CD14-positive monocyte (primary cell): Measurements from ENCODE around the gene MARCHF5. TPM values are rescaled to one million over a fixed set of nuclear protein-coding genes. Genes with fewer than 3 reads are reported as not detected.
A peak's percentile ranks its signal among the peaks of the same experiment; 100 is the strongest.

Experiments
- DNase-seq, 3 donors: peaks; one replicate each; pipeline ENCODE4 v3.0.0-alpha.2; 2011 to 2022
- H2AFZ ChIP-seq: 2 replicates; pipeline ENCODE4 v1.6.0; 2012; ENCODE audit warnings: mild to moderate bottlenecking, low read depth, low read length, inconsistent platforms; ENCODE audit not compliant: insufficient read depth, poor library complexity, severe bottlenecking
- H3K27ac ChIP-seq, 2 donors: 1 replicate in 1 of 2; 2 replicates in 1 of 2; pipeline ENCODE4 v1.5.1; 2012 to 2013; ENCODE audit warnings: low read length in 2 of 2, control low read depth in 1 of 2, inconsistent platforms in 1 of 2, low read depth in 1 of 2, mild to moderate bottlenecking in 1 of 2
- H3K27me3 ChIP-seq, 2 donors: one replicate each; pipeline versions ENCODE4 v1.6.0 to v1.6.1; 2011 to 2013; ENCODE audit warnings: low read length in 2 of 2; ENCODE audit not compliant: control insufficient read depth in 2 of 2, insufficient read depth in 2 of 2
- H3K36me3 ChIP-seq, 2 donors: replicated peaks in 1 of 2; 1 replicate in 1 of 2; 2 replicates in 1 of 2; pipeline versions ENCODE4 v1.5.1 to v1.6.1; 2012 to 2013; ENCODE audit warnings: low read length in 2 of 2, control low read depth in 1 of 2, inconsistent platforms in 1 of 2, mild to moderate bottlenecking in 1 of 2; ENCODE audit not compliant: insufficient read depth in 2 of 2, control insufficient read depth in 1 of 2
- H3K4me1 ChIP-seq, 2 donors: 1 replicate in 1 of 2; 2 replicates in 1 of 2; pipeline versions ENCODE4 v1.5.1 to v1.6.1; 2012 to 2013; ENCODE audit warnings: low read length in 2 of 2, control low read depth in 1 of 2, inconsistent platforms in 1 of 2, mild to moderate bottlenecking in 1 of 2, moderate library complexity in 1 of 2; ENCODE audit not compliant: insufficient read depth in 2 of 2, control insufficient read depth in 1 of 2
- H3K4me2 ChIP-seq: replicated peaks from 2 replicates; pipeline ENCODE3; 2012; ENCODE audit warnings: low read length, moderate library complexity, mild to moderate bottlenecking; ENCODE audit not compliant: poor library complexity, severe bottlenecking; ENCODE audit errors: extremely low read depth
- H3K4me3 ChIP-seq, 3 experiments: fragments of 200-600 bp in 1 of 3; sonication (generic) in 1 of 3; replicated peaks in 1 of 3; 1 replicate in 2 of 3; 2 replicates in 1 of 3; pipeline ENCODE4 v1.5.1; 2011 to 2013; ENCODE audit warnings: low read length in 3 of 3, mild to moderate bottlenecking in 3 of 3, control low read depth in 2 of 3, low read depth in 2 of 3, inconsistent platforms in 1 of 3, moderate library complexity in 1 of 3
- H3K79me2 ChIP-seq: 2 replicates; pipeline ENCODE4 v1.6.0; 2012; ENCODE audit warnings: mild to moderate bottlenecking, control low read depth, inconsistent platforms, low read length, moderate library complexity; ENCODE audit not compliant: insufficient read depth
- H3K9ac ChIP-seq: 2 replicates; pipeline ENCODE4 v1.6.0; 2017; ENCODE audit warnings: low read length, mild to moderate bottlenecking; ENCODE audit not compliant: insufficient read depth, poor library complexity, severe bottlenecking
- H3K9me3 ChIP-seq, 2 donors: replicated peaks in 1 of 2; 1 replicate in 1 of 2; 2 replicates in 1 of 2; pipeline versions ENCODE4 v1.5.1 to v1.6.1; 2012 to 2013; ENCODE audit warnings: low read length in 2 of 2, control low read depth in 1 of 2; ENCODE audit not compliant: control insufficient read depth in 1 of 2, insufficient read depth in 1 of 2
- H4K20me1 ChIP-seq: 2 replicates; pipeline ENCODE4 v1.6.0; 2012; ENCODE audit warnings: mild to moderate bottlenecking, low read length, control low read depth, moderate library complexity; ENCODE audit not compliant: insufficient read depth
- H3K27ac Mint-ChIP-seq, 7 donors: one replicate each; pipeline ENCODE4 v1.8.0; 2020; ENCODE audit warnings: mild to moderate bottlenecking in 7 of 7, mixed read lengths in 7 of 7, moderate library complexity in 6 of 7, inconsistent platforms in 2 of 7
- H3K27me3 Mint-ChIP-seq, 3 donors: one replicate each; pipeline ENCODE4 v1.8.0; 2021 to 2022; ENCODE audit warnings: low read depth in 3 of 3, mild to moderate bottlenecking in 3 of 3, mixed read lengths in 3 of 3, moderate library complexity in 3 of 3, inconsistent platforms in 1 of 3
- H3K36me3 Mint-ChIP-seq, 2 donors: one replicate each; pipeline ENCODE4 v1.8.0; 2020; ENCODE audit warnings: mixed read lengths in 2 of 2, inconsistent platforms in 1 of 2, mild to moderate bottlenecking in 1 of 2
- H3K4me1 Mint-ChIP-seq: one replicate; pipeline ENCODE4 v1.8.0; 2020; ENCODE audit warnings: mild to moderate bottlenecking, mixed read lengths
- H3K4me3 Mint-ChIP-seq, 2 donors: one replicate each; pipeline ENCODE4 v1.8.0; 2020; ENCODE audit warnings: mild to moderate bottlenecking in 2 of 2, mixed read lengths in 2 of 2, moderate library complexity in 1 of 2
- H3K9me3 Mint-ChIP-seq, 7 donors: one replicate each; pipeline ENCODE4 v1.8.0; 2020 to 2022; ENCODE audit warnings: mixed read lengths in 7 of 7, mild to moderate bottlenecking in 6 of 7, moderate library complexity in 6 of 7, inconsistent platforms in 2 of 7
- CTCF ChIP-seq: fragments of 200-600 bp; IDR thresholded peaks from one replicate; pipeline ENCODE4 v1.8.0; 2022; ENCODE audit warnings: antibody characterized with exemption, mild to moderate bottlenecking
- WGBS: methylation state at CpG from one replicate; pipeline ENCODE4 v1.1.5; 2013; ENCODE audit warnings: missing lambda C conversion rate; ENCODE audit not compliant: insufficient coverage; 5-methylcytosine and 5-hydroxymethylcytosine counted together
- intact Hi-C, 2 donors: fragments of 100-400 bp; cut with micrococcal nuclease; formaldehyde crosslinking; loops; one replicate each; pipeline versions ENCODE4 v1.15.0 to v1.15.1; 2023
- polyA plus RNA-seq, 3 donors: library from polyadenylated mRNA; depleted of rRNA in 1 of 3; unstranded in 2 of 3; stranded (reverse) in 1 of 3; fragments of 300-500 nt in 2 of 3; fragments of >200 nt in 1 of 3; fragmentation: Illumina TruSeq in 2 of 3; gene quantifications; 1 replicate in 2 of 3; 2 replicates in 1 of 3; pipeline ENCODE4 v1.2.3, GENCODE V29; 2012 to 2021

MARCHF5 gene
- polyA plus RNA-seq, 3 donors = 15.8 to 30.6 (median 29.6) TPM

GRCh38 chr10:92305133-92306072 lies 14.4 kb downstream of the MARCHF5 start:
- Histone ChIP-seq H3K4me1 (no peaks in the 10 kb centered on the region), H4K20me1 (peaks cover 95% of the 10 kb centered on the region), H3K9ac (no peak overlapping the region), H3K27ac (peak overlapping the region in 1 of 2 donors; percentile 36), H3K9me3 (no peaks in the 10 kb centered on the region), H2AFZ (no peak overlapping the region), H3K36me3 (peaks cover 2 to 16% of the 10 kb centered on the region in 2 donors), H3K27me3 (no peaks in the 10 kb centered on the region), H3K4me3 (no peak overlapping the region), H3K4me2 (no peak overlapping the region), H3K79me2 (peaks cover 93% of the 10 kb centered on the region)
- H3K4me1 Mint-ChIP-seq = peaks cover 13% of the 10 kb centered on the region
- peaks cover under 1 to 19% of the 10 kb centered on the region in 2 donors for H3K36me3 Mint-ChIP-seq
- TF ChIP-seq CTCF = no peak
- peak overlapping the region in 4 of 7 donors; percentile 56 to 78 (median 64) for H3K27ac Mint-ChIP-seq
- no peak for DNase-seq
- 94% methylated on average over 6 of the region's 13 CpGs for WGBS
- intact Hi-C loops = no loop called here
- H3K27me3 Mint-ChIP-seq = no peaks in the 10 kb centered on the region
- H3K9me3 Mint-ChIP-seq = peaks cover 0 to 1% (median 0%) of the 10 kb centered on the region in 7 donors
- no peak overlapping the region for H3K4me3 Mint-ChIP-seq

- peaks cover 5% of the 10 kb centered on the region for H3K4me1 Mint-ChIP-seq
- no peaks in the 10 kb centered on the region for H3K27me3 Mint-ChIP-seq
- WGBS = no CpG with 5 or more reads among the region's 1 CpG
Observed at GRCh38 chr10:92309272-92309671, 18.3 kb downstream of the MARCHF5 start.

More at GRCh38 chr10:92309272-92309671, 18.3 kb downstream of the MARCHF5 start:
- Mint-ChIP-seq H3K4me3 (no peak overlapping the region), H3K36me3 (peaks cover 21 to 42% of the 10 kb centered on the region in 2 donors), H3K27ac (no peak overlapping the region), H3K9me3 (peaks cover 0 to 1% (median 0%) of the 10 kb centered on the region in 7 donors)
- Histone ChIP-seq H3K4me3 (no peak overlapping the region), H3K4me2 (no peak overlapping the region), H3K9ac (no peak overlapping the region), H3K36me3 (peaks cover 26 to 34% of the 10 kb centered on the region in 2 donors), H4K20me1 (peaks cover 63% of the 10 kb centered on the region), H3K79me2 (peaks cover 69% of the 10 kb centered on the region), H3K4me1 (no peaks in the 10 kb centered on the region), H3K27ac (no peak overlapping the region), H2AFZ (no peak overlapping the region), H3K9me3 (no peaks in the 10 kb centered on the region), H3K27me3 (no peaks in the 10 kb centered on the region)
- DNase-seq = no peak
- intact Hi-C loops = no loop called here
- TF ChIP-seq CTCF = no peak
